GM23248 (cell line): ENCODE results near the gene TRPV2. TPM values are rescaled to one million over a fixed set of nuclear protein-coding genes. Genes with fewer than 3 reads are reported as not detected.

Experiments
- DNase-seq: peaks from one replicate; pipeline ENCODE4 v3.0.0-alpha.2; 2015
- H2AFZ ChIP-seq: fragments of 200-600 bp; sonication (generic); 2 replicates; pipeline ENCODE4 v1.6.1; 2016; ENCODE audit warnings: antibody characterized with exemption
- H3F3A ChIP-seq: fragments of 200-600 bp; sonication (generic); 2 replicates; pipeline ENCODE4 v1.6.1; 2016; ENCODE audit warnings: mild to moderate bottlenecking, antibody characterized with exemption, mixed run types; ENCODE audit not compliant: insufficient read depth
- H3K27ac ChIP-seq: fragments of 200-600 bp; sonication (generic); 2 replicates; pipeline ENCODE4 v1.5.1; 2016; ENCODE audit warnings: mild to moderate bottlenecking
- H3K27me3 ChIP-seq: fragments of 200-600 bp; sonication (generic); replicated peaks from 2 replicates; pipeline ENCODE4 v1.6.1; 2016; ENCODE audit warnings: mild to moderate bottlenecking; ENCODE audit not compliant: insufficient read depth
- H3K36me3 ChIP-seq: fragments of 200-600 bp; sonication (generic); 2 replicates; pipeline ENCODE4 v1.6.1; 2016; ENCODE audit warnings: low read depth, mild to moderate bottlenecking
- H3K4me1 ChIP-seq: fragments of 200-600 bp; sonication (generic); 2 replicates; pipeline ENCODE4 v1.6.1; 2016; ENCODE audit warnings: mild to moderate bottlenecking; ENCODE audit not compliant: insufficient read depth
- H3K4me2 ChIP-seq: fragments of 200-600 bp; sonication (generic); one replicate; pipeline ENCODE4 v1.6.1; 2016; ENCODE audit warnings: mild to moderate bottlenecking; ENCODE audit not compliant: unreplicated experiment
- H3K4me3 ChIP-seq: fragments of 200-600 bp; sonication (generic); 2 replicates; pipeline ENCODE4 v1.5.1; 2016; ENCODE audit warnings: mild to moderate bottlenecking
- H3K79me2 ChIP-seq: fragments of 200-600 bp; sonication (generic); 2 replicates; pipeline ENCODE4 v1.6.1; 2016; ENCODE audit warnings: mild to moderate bottlenecking; ENCODE audit not compliant: insufficient read depth
- H3K9ac ChIP-seq: fragments of 200-600 bp; sonication (generic); 2 replicates; pipeline ENCODE4 v1.6.1; 2016; ENCODE audit warnings: mild to moderate bottlenecking
- H3K9me2 ChIP-seq: fragments of 200-600 bp; sonication (generic); 2 replicates; pipeline ENCODE4 v1.6.1; 2016; ENCODE audit warnings: mixed run types, mild to moderate bottlenecking, moderate library complexity; ENCODE audit not compliant: insufficient read depth
- H3K9me3 ChIP-seq: fragments of 200-600 bp; sonication (generic); one replicate; pipeline ENCODE4 v1.6.1; 2017; ENCODE audit warnings: low read depth
- H4K20me1 ChIP-seq: fragments of 200-600 bp; sonication (generic); 2 replicates; pipeline ENCODE4 v1.6.0; 2016; ENCODE audit not compliant: insufficient read depth
- EZH2 ChIP-seq: fragments of 200-600 bp; sonication (generic); IDR thresholded peaks from 2 replicates; pipeline ENCODE4 v1.6.1; 2018; ENCODE audit warnings: antibody characterized with exemption, mild to moderate bottlenecking; ENCODE audit not compliant: insufficient read depth, poor library complexity, severe bottlenecking
- EZH2phosphoT487 ChIP-seq: fragments of 200-600 bp; sonication (generic); IDR thresholded peaks from 2 replicates; pipeline ENCODE4 v1.6.1; 2018; ENCODE audit warnings: antibody characterized with exemption, moderate library complexity, mild to moderate bottlenecking, low read depth; ENCODE audit not compliant: insufficient read depth
- WGBS, 2 experiments: methylation state at CpG; one replicate each; pipeline ENCODE4 v1.1.6; 2015 to 2017; ENCODE audit warnings: low lambda C conversion rate in 2 of 2, low coverage in 1 of 2; ENCODE audit errors: missing lambda C conversion rate in 2 of 2; 5-methylcytosine and 5-hydroxymethylcytosine counted together
- in situ Hi-C: fragments of 300-500 bp; cut with MboI; formaldehyde crosslinking; loops from 2 replicates; pipeline ENCODE4 v1.15.0; 2020
- polyA plus RNA-seq: library from polyadenylated mRNA; unstranded; fragments of >200 nt; fragmentation: Nextera tagmentation; extraction: Ambion mirVana; gene quantifications from 2 replicates; pipeline ENCODE4 v1.2.1, GENCODE V29; 2016
- total RNA-seq: library from RNA; depleted of rRNA; stranded (reverse); fragments of >200 nt; shearing (Covaris generic); gene quantifications from 2 replicates; pipeline ENCODE4 v1.2.3, GENCODE V29; 2014

TRPV2 gene
- total and polyA plus RNA-seq, 2 experiments from 2014 or later: 19.6 to 23.9 TPM

GRCh38 chr17:16446338-16446983, 31.1 kb downstream of the TRPV2 start:
- H3K36me3 ChIP-seq: peaks cover 24% of the 10 kb centered on the region

GRCh38 chr17:16447676-16448075, 32.3 kb downstream of the TRPV2 start:
- Histone ChIP-seq H3K27ac (no peak overlapping the region), H3K79me2 (peaks cover 5% of the 10 kb centered on the region), H4K20me1 (peaks cover 9% of the 10 kb centered on the region; the same call in 1 of the 2 replicates), H3K9me3 (no peaks in the 10 kb centered on the region), H3K4me1 (no peaks in the 10 kb centered on the region), H3K4me2 (no peak overlapping the region), H2AFZ (no peak overlapping the region), H3F3A (peaks cover 52% of the 10 kb centered on the region), H3K9ac (no peak overlapping the region), H3K4me3 (no peak overlapping the region), H3K9me2 (no peaks in the 10 kb centered on the region), H3K27me3 (no peaks in the 10 kb centered on the region), H3K36me3 (peaks cover 12% of the 10 kb centered on the region)
- 89 to 90% methylated on average over 8 of the region's 8 CpGs for WGBS, 2 experiments
- no peak for TF ChIP-seq EZH2
- TF ChIP-seq EZH2phosphoT487: no peak
- in situ Hi-C loops: no loop called here
- DNase-seq: no peak

More at GRCh38 chr17:16446338-16446983, 31.1 kb downstream of the TRPV2 start:
- Histone ChIP-seq H4K20me1 (peaks cover 9% of the 10 kb centered on the region; the same call in 1 of the 2 replicates), H3K79me2 (peaks cover 17% of the 10 kb centered on the region), H3K27me3 (no peaks in the 10 kb centered on the region), H3K4me2 (no peak overlapping the region), H3F3A (peaks cover 64% of the 10 kb centered on the region), H3K9me2 (no peaks in the 10 kb centered on the region), H3K9ac (no peak overlapping the region), H2AFZ (no peak overlapping the region), H3K4me3 (no peak overlapping the region), H3K4me1 (peaks cover 11% of the 10 kb centered on the region), H3K27ac (no peak overlapping the region), H3K9me3 (no peaks in the 10 kb centered on the region)
- 92 to 93% methylated on average over 12 of the region's 12 CpGs for WGBS, 2 experiments
- DNase-seq: no peak
- no peak for TF ChIP-seq EZH2
- no peak for TF ChIP-seq EZH2phosphoT487
- in situ Hi-C loops: no loop called here

- no peaks in the 10 kb centered on the region for H3K9me3 ChIP-seq
- no peak overlapping the region for H2AFZ ChIP-seq
- no peak overlapping the region for H3K9ac ChIP-seq
- no peak overlapping the region for H3K4me2 ChIP-seq
- no peaks in the 10 kb centered on the region for H3K4me1 ChIP-seq
- no peaks in the 10 kb centered on the region for H3K79me2 ChIP-seq
- H3F3A ChIP-seq: peaks cover 44% of the 10 kb centered on the region
- H3K36me3 ChIP-seq: peaks cover 7% of the 10 kb centered on the region; the same call in 1 of the 2 replicates
- peak; percentile 26 for DNase-seq
- in situ Hi-C loops: no loop called here
- TF ChIP-seq EZH2phosphoT487 (no peak), EZH2 (no peak)
- H3K27me3 ChIP-seq: no peaks in the 10 kb centered on the region
- H3K4me3 ChIP-seq: no peak overlapping the region
- no peaks in the 10 kb centered on the region for H3K9me2 ChIP-seq
- peaks cover 9% of the 10 kb centered on the region; the same call in 1 of the 2 replicates for H4K20me1 ChIP-seq
- H3K27ac ChIP-seq: 0 out of 2 replicates have a peak overlapping the region, but pooled peaks have one; percentile 15
- 84% methylated on average over 6 of the region's 6 CpGs for WGBS, 2 experiments
Measured at GRCh38 chr17:16448490-16448889, 33.1 kb downstream of the TRPV2 start.

GRCh38 chr17:16449121-16449570, 33.8 kb downstream of the TRPV2 start:
- DNase-seq: peak; percentile 80
- no peaks in the 10 kb centered on the region for H3K79me2 ChIP-seq
- peaks cover 9% of the 10 kb centered on the region; the same call in 1 of the 2 replicates for H4K20me1 ChIP-seq
- H3F3A ChIP-seq: peaks cover 44% of the 10 kb centered on the region
- H3K9me2 ChIP-seq: no peaks in the 10 kb centered on the region
- WGBS, 2 experiments: 38 to 40% methylated on average over 11 of the region's 11 CpGs
- no peak overlapping the region for H3K4me2 ChIP-seq
- TF ChIP-seq EZH2: no peak
- no peak for TF ChIP-seq EZH2phosphoT487
- H3K27me3 ChIP-seq: no peaks in the 10 kb centered on the region
- no peaks in the 10 kb centered on the region for H3K9me3 ChIP-seq
- no peak overlapping the region for H3K9ac ChIP-seq
- peaks cover 7% of the 10 kb centered on the region; the same call in 1 of the 2 replicates for H3K36me3 ChIP-seq
- no peak overlapping the region for H2AFZ ChIP-seq
- in situ Hi-C loops: no loop called here
- no peak overlapping the region for H3K4me3 ChIP-seq
- no peak overlapping the region for H3K27ac ChIP-seq
- H3K4me1 ChIP-seq: no peaks in the 10 kb centered on the region
